ENCODE data around the gene PHF12.
"Not testable (repeated sequence)": the region's sequence is repeated elsewhere in the genome, so short reads cannot be mapped to it uniquely, and the experiment has no call there.

PHF12 gene

GRCh38 chr17:28882154-28882895, 69.0 kb downstream of the PHF12 start:
- DNase-seq (ENCODE audit: low read depth) = no peak

GRCh38 chr17:28881533-28882056, 69.7 kb downstream of the PHF12 start:
- DNase-seq (ENCODE audit: low read depth) = no peak

- no peak for DNase-seq (ENCODE audit: low read depth)
Observed at GRCh38 chr17:28880572-28880945, 70.8 kb downstream of the PHF12 start.

- DNase-seq (ENCODE audit: low read depth) = no peak
Observed at GRCh38 chr17:28879886-28880571, 71.3 kb downstream of the PHF12 start.

GRCh38 chr17:28878981-28879380, 72.3 kb downstream of the PHF12 start:
- no peak for DNase-seq (ENCODE audit: low read depth)

GRCh38 chr17:28878158-28878910, 73.0 kb downstream of the PHF12 start:
- DNase-seq (ENCODE audit: low read depth) = no peak

- DNase-seq (ENCODE audit: low read depth) = not testable (repeated sequence)
Observed at GRCh38 chr17:28877150-28877711, 74.1 kb downstream of the PHF12 start.

GRCh38 chr17:28875848-28876550, 75.3 kb downstream of the PHF12 start:
- no peak for DNase-seq (ENCODE audit: low read depth)

GRCh38 chr17:28874750-28875149, 76.6 kb downstream of the PHF12 start:
- DNase-seq (ENCODE audit: low read depth) = no peak

- no peak for DNase-seq (ENCODE audit: low read depth)
Observed at GRCh38 chr17:28873839-28874238, 77.5 kb downstream of the PHF12 start.

GRCh38 chr17:28871056-28871579, 80.2 kb downstream of the PHF12 start:
- no peak for DNase-seq (ENCODE audit: low read depth)

- DNase-seq (ENCODE audit: low read depth) = no peak
Observed at GRCh38 chr17:28867276-28867675, 84.0 kb downstream of the PHF12 start.

GRCh38 chr17:28865946-28866752, 85.2 kb downstream of the PHF12 start:
- no peak for DNase-seq (ENCODE audit: low read depth)

- DNase-seq (ENCODE audit: low read depth) = no peak
Observed at GRCh38 chr17:28864991-28865849, 86.1 kb downstream of the PHF12 start.

GRCh38 chr17:28863953-28864352, 87.4 kb downstream of the PHF12 start:
- DNase-seq (ENCODE audit: low read depth) = no peak

GRCh38 chr17:28862561-28862960, 88.8 kb downstream of the PHF12 start:
- no peak for DNase-seq (ENCODE audit: low read depth)

- no peak for DNase-seq (ENCODE audit: low read depth)
Observed at GRCh38 chr17:28861393-28862203, 89.7 kb downstream of the PHF12 start.

- DNase-seq (ENCODE audit: low read depth) = no peak
Observed at GRCh38 chr17:28860363-28860808, 90.9 kb downstream of the PHF12 start.
